Motor neuron (in vitro differentiated cells): Measurements from ENCODE around the gene C1QTNF5. TPM values are rescaled to one million over a fixed set of nuclear protein-coding genes. Genes with fewer than 3 reads are reported as not detected.

Experiments used
- ATAC-seq, 8 experiments: fragments of 200-7000 bp; cut with Tn5 transposase; replicated peaks in 6 of 8; 2 replicates each; pipeline ENCODE4 v1.8.0; 2021; ENCODE audit warnings: mild to moderate bottlenecking in 8 of 8, moderate library complexity in 8 of 8
- H3K27ac ChIP-seq, 2 donors: fragments of 250-450 bp; sonication (Bioruptor Pico); 2 replicates each; pipeline ENCODE4 v1.9.0; 2021; ENCODE audit warnings: antibody characterized with exemption in 2 of 2, mild to moderate bottlenecking in 2 of 2, moderate library complexity in 1 of 2
- H3K4me1 ChIP-seq, 2 donors: fragments of 250-450 bp; sonication (Bioruptor Pico); replicated peaks in 1 of 2; 2 replicates each; pipeline ENCODE4 v1.6.1; 2021; ENCODE audit warnings: antibody characterized with exemption in 2 of 2, mild to moderate bottlenecking in 2 of 2, moderate library complexity in 1 of 2
- H3K4me3 ChIP-seq, 5 donors: fragments of 250-450 bp; sonication (Bioruptor Pico); 2 replicates each; pipeline ENCODE4 v1.9.0; 2021; ENCODE audit warnings: antibody characterized with exemption in 5 of 5, mild to moderate bottlenecking in 5 of 5, moderate library complexity in 4 of 5
- WGBS, 10 experiments: fragments of 450-650 bp; shearing (Covaris generic); methylation state at CpG; one replicate each; pipeline ENCODE4 v1.0.0; 2022; 5-methylcytosine and 5-hydroxymethylcytosine counted together
- in situ Hi-C, 9 experiments: fragments of 400-800 bp; cut with MboI; loops; one replicate each; pipeline ENCODE4 v1.15.0; 2021; ENCODE audit warnings: low sequenced_read_pairs in 9 of 9, low pct_unique_long_range_greater_than_20kb in 2 of 9; ENCODE audit not compliant: unreplicated experiment in 9 of 9
- total RNA-seq, 8 experiments: library from RNA; unstranded; fragments of 300-600 nt; gene quantifications; 2 replicates each; pipeline versions ENCODE4 v1.2.3 to v1.2.4, GENCODE V29; 2022

The C1QTNF5 gene
- total RNA-seq, 8 experiments from 2014 or later, result 0.54 to 27.8 (median 1.4) TPM; not detected in 1

DNA sequence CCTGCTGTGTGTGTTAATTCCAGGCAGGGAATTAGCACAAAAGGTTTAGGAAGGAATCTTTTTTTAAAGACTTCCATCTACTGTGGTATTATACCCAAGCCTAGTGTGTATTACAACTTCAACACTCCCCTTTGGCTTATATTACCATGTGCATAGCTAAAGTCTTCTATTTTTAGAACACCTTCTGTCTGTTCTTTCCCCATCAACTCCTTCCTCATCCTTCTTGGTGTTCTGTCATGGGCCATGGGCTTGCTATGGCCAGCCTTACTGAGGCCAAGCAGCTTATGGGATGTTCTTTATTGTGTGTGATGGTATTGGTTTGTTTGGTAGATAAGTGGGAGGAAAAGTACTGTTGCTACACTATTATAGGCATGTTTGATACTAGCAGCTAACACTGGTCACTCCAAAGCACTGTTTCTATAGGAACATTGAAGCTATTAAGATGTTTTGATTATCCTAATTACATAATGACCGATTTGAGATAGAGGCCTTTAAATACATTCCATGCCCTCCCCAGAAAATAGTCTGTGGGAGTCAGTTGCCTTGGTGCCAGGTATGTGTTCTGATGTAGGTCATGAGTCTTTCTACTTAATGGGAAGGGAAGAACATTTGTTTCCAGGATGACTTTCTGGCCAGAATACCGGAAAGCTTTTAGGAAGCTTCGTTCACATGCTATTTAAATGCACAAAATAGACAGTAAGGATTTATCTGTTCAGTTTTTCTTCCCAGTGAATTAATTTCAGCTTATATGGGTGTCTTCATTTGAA lies 40.3 kb downstream of the C1QTNF5 start:
- WGBS, 10 experiments, result 71 to 100% (median 93%) methylated on average over 1 to 3 of the region's 3 CpGs; no CpG with 5 or more reads in 3 of the 10 experiments
- H3K27ac ChIP-seq, result no peak overlapping the region
- in situ Hi-C loops, result no loop called here
- peak in 1 of 8 experiments; percentile 49 for ATAC-seq
- no peak overlapping the region for H3K4me3 ChIP-seq
- H3K4me1 ChIP-seq, result no peaks in the 10 kb centered on the region

DNA sequence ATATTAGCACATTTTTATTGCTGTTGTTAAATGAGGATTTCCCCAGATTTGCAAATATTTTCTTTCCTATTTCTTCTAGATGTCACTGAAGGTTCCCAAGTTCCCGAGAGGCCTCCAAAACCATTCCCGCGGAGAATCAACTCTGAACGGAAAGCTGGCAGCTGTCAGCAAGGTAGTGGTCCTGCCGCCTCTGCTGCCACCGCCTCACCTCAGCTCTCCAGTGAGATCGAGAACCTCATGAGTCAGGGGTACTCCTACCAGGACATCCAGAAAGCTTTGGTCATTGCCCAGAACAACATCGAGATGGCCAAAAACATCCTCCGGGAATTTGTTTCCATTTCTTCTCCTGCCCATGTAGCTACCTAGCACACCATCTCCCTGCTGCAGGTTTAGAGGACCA lies 41.3 kb downstream of the C1QTNF5 start:
- Histone ChIP-seq H3K27ac (no peak overlapping the region), H3K4me1 (no peaks in the 10 kb centered on the region), H3K4me3 (no peak overlapping the region)
- in situ Hi-C loops, result no loop called here
- no peak for ATAC-seq
- 80 to 100% (median 100%) methylated on average over 1 to 8 of the region's 9 CpGs; no CpG with 5 or more reads in 1 of the 10 experiments for WGBS, 10 experiments

DNA sequence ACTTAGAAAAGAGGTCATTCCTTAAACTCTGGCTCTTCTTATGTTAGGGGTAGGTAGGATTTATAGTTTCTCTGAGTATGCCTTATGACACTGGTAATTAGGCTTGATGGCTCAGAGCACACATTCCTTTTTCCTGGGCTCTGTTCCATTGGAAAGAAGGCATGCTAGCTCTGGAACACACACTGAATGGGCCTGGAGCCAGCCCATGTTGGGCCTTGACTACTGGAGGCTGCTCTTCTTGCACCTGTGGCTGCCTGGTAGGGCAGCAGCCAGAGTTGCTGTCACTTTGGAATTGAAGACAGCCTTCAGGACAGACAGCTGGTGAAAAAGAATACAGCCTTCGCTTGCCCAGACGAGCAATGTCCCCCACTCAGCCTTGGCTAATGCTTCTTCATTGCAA lies 42.0 kb downstream of the C1QTNF5 start:
- ATAC-seq, result no peak
- Histone ChIP-seq H3K4me1 (no peaks in the 10 kb centered on the region), H3K4me3 (no peak overlapping the region), H3K27ac (no peak overlapping the region)
- in situ Hi-C loops, result no loop called here
- 80 to 100% (median 100%) methylated on average over 1 to 2 of the region's 2 CpGs; no CpG with 5 or more reads in 3 of the 10 experiments for WGBS, 10 experiments

DNA sequence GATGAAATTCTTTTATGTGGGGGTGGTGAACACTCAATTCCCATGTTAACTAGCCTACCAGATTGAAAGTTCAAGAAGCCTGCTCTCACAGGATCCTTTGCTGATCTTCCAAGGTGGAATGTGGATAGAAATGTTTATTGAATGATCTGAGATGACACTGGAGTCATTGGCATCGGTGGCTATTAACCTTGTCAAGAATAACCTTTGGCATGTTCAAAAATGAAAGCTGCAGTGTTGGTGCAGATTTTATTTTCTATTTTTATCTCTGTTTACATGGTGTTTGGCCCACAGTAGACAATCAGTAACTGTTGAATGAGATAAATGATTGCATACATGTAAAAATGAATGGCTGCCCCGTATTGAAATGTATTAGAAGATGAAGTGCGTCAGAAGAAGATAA lies 42.7 kb downstream of the C1QTNF5 start:
- 70 to 100% (median 90%) methylated on average over 1 to 3 of the region's 3 CpGs; no CpG with 5 or more reads in 1 of the 10 experiments for WGBS, 10 experiments
- no peak for ATAC-seq
- Histone ChIP-seq H3K4me3 (no peak overlapping the region), H3K4me1 (no peaks in the 10 kb centered on the region), H3K27ac (no peak overlapping the region)
- in situ Hi-C loops, result no loop called here

DNA sequence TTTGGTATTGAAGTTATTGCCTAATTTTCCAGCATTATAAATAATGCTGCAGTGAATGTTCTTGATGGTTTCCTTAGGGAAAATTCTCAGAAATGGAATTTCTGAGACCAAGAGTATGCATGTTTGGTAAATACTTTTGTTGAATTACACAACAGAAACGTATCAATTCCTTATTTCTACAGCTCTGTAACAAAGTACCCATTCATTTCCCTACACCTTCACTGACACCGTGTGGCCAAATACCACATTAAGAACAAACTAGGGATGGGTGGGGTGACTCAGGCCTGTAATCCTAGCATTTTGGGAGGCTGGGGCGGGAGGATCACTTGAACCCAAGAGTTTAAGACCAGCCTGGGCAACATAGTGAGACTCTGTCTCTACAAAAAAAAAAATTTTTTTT lies 45.5 kb downstream of the C1QTNF5 start:
- no peaks in the 10 kb centered on the region for H3K4me1 ChIP-seq
- H3K27ac ChIP-seq, result no peak overlapping the region
- no peak for ATAC-seq
- in situ Hi-C loops, result no loop called here
- H3K4me3 ChIP-seq, result no peak overlapping the region
- WGBS, 10 experiments, result 0 to 86% (median 75%) methylated on average over 2 to 3 of the region's 3 CpGs; no CpG with 5 or more reads in 3 of the 10 experiments

DNA sequence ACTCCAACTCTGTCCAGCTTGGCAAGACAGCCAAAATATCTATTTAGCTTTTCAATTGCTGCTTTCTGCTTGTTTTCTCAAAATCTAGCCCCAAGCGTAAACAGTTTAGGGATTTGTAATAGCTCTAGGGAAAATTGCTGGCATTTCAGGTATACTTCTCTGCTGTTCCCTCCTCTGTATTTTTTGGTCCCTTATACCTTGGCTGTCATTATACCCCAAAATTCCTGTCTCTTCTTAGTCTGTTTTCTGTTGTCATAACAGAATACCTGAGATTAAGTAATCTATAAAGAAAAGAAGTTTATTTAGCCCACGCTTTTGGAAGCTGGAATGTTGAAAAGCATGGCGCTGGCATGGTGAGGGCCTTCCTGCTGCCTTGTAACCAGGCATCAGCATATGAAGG lies 47.2 kb downstream of the C1QTNF5 start:
- ATAC-seq, result no peak
- H3K4me3 ChIP-seq, result no peak overlapping the region
- H3K4me1 ChIP-seq, result no peaks in the 10 kb centered on the region
- no peak overlapping the region for H3K27ac ChIP-seq
- in situ Hi-C loops, result no loop called here
- WGBS, 10 experiments, result 95 to 100% (median 100%) methylated on average over 1 to 3 of the region's 3 CpGs; no CpG with 5 or more reads in 1 of the 10 experiments

DNA sequence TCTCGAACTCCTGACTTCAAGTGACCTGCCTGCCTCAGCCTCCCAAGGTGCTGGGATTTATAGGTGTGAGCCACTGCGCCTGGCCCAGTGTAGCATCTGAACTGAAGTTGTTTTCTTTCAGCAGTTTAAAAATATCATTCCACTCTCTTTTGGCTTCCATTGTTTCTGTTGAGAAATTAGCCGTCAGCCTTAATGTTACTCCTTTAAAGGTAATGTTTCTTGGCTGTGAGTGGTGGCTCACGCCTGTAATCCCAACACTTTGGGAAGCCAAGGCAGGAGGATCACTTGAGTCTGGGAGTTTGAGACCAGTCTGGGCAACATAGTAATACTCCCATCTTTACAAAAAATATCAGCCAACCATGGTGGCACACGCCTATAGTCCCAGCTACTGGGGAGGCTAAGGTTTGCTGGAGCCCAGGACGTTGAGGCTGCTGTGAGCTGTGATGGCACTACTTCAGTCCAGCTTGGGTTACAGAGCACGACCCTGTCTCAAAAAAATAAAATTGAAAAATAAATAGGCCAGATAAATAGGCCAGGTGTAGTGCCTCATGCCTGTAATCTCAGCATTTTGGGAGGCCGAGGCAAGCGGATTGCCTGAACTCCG lies 49.7 kb downstream of the C1QTNF5 start:
- WGBS, 10 experiments, result 86 to 100% (median 96%) methylated on average over 2 to 6 of the region's 10 CpGs; no CpG with 5 or more reads in 3 of the 10 experiments
- ATAC-seq, result no peak
- Histone ChIP-seq H3K4me1 (no peaks in the 10 kb centered on the region), H3K27ac (no peak overlapping the region), H3K4me3 (no peak overlapping the region)
- in situ Hi-C loops, result no loop called here

Other genes starting within 250 kb of the C1QTNF5 start
- 10 to 100 TPM; 22.1 to 58.9 (median 36.5) TPM for gene DPAGT1, start 239.0 kb downstream of the C1QTNF5 start, total RNA-seq
- gene C2CD2L, start 233.5 kb downstream of the C1QTNF5 start, total RNA-seq, result 10 to 100 TPM in 3 of 8 experiments, 1 to 10 TPM in 5; 4.7 to 17.7 (median 8.7) TPM
- gene HINFP, start 219.3 kb downstream of the C1QTNF5 start, total RNA-seq, result 10 to 100 TPM; 13.0 to 34.0 (median 28.2) TPM
- 1 to 10 TPM in 5 of 8 experiments, under 1 TPM in 3; 0.36 to 3.3 (median 1.6) TPM for gene ABCG4, start 191.8 kb downstream of the C1QTNF5 start, total RNA-seq
- 10 to 100 TPM in 2 of 8 experiments, 1 to 10 TPM in 5, under 1 TPM in 1; 0.65 to 16.3 (median 2.3) TPM for gene NLRX1, start 172.2 kb downstream of the C1QTNF5 start, total RNA-seq
- gene NHERF4, start 155.4 kb downstream of the C1QTNF5 start, total RNA-seq, result 1 to 10 TPM in 2 of 8 experiments, under 1 TPM in 5, not detected in 1; 0.15 to 2.5 (median 0.29) TPM
- 10 to 100 TPM in 7 of 8 experiments, 1 to 10 TPM in 1; 5.1 to 19.3 (median 13.9) TPM for gene CBL, start 134.5 kb downstream of the C1QTNF5 start, total RNA-seq
- 10 to 100 TPM in 4 of 8 experiments, 1 to 10 TPM in 4; 2.0 to 78.9 (median 10.4) TPM for gene MCAM, start 23.8 kb downstream of the C1QTNF5 start, total RNA-seq
- gene RNF26, start 6.4 kb downstream of the C1QTNF5 start, total RNA-seq, result 10 to 100 TPM in 4 of 8 experiments, 1 to 10 TPM in 4; 5.7 to 26.5 (median 10.9) TPM
- gene MFRP, start 5.8 kb upstream of the C1QTNF5 start, total RNA-seq, result under 1 TPM in 6 of 8 experiments, not detected in 2; 0.05 to 0.62 (median 0.12) TPM
- gene USP2, start 40.8 kb upstream of the C1QTNF5 start, total RNA-seq, result 10 to 100 TPM in 1 of 8 experiments, 1 to 10 TPM in 7; 1.1 to 15.2 (median 2.6) TPM
- gene THY1, start 82.3 kb upstream of the C1QTNF5 start, total RNA-seq, result 100 to 1,000 TPM in 1 of 8 experiments, 10 to 100 TPM in 7; 19.8 to 575 (median 31.3) TPM